ENCODE data around the gene C2orf92.

Gene C2orf92

DNA sequence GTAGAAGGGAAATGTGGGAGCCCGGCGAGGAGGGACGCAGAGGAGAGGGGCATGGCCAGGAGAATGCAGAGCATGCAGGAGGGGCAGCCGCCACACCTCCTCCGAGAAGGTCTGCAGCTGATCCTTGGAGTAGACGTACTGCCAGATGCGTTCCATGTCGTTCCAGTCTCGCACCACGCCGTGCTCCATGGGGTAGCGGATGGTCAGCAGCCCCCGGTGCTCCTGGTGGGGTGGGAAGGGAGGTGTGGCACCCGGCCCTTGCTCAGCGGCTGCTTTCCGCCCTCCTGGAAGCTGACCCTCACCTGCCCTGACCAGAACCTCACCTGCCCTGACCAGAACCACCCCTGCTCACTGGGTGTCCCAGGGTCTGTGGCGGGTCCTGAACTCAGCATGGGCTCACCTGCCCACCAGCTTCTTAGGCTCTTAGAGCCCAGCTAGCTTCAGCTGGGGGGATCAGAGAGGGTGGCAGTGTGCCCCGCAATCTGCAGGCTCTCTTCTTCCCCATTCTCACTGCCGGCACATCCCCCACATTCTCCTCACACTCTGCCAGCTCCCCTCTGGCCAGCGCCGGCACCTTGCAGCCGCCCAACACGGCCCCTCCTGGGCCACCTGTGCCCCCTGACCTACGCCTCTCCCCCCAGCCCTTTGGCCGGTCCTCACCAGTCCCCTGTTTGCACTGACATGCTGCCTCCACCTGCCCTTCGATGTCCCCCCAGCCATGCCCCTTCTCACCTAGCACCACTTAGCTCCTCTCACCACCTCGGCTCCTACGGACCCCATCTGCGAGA is 10.1 kb upstream of the C2orf92 start:
- POLR2A ChIA-PET: interaction anchor here (7.6 kb wide), 1 partner anchor 11 kb away, joined by 183 read pairs; the partner anchor contains the start of gene COX5B
- TF ChIP-seq ZBTB6 (tag by site-specific recombination; IDR thresholded peaks at IDR 0.05) (no peak), KLF16 (tag by site-specific recombination; IDR thresholded peaks at IDR 0.05) (no peak), ZNF670 (tag by site-specific recombination; IDR thresholded peaks at IDR 0.05; ENCODE audit: low read depth) (no peak)
- peaks cover 0 to 67% of the 10 kb centered on the region in 2 experiments; a peak in 2 of 3 replicates for H3K36me3 ChIP-seq (ENCODE audit: control insufficient read depth in 2 of 2, insufficient read depth in 1 of 2, low read length in 2 of 2)
- no peaks in the 10 kb centered on the region for H3K9me3 ChIP-seq (ENCODE audit: control insufficient read depth, insufficient read depth, low read depth, low read length)
- no peak overlapping the region for H3K4me3 ChIP-seq (ENCODE audit: low read depth, low read length)
- H3K4me1 ChIP-seq (ENCODE audit: control insufficient read depth, insufficient read depth, low read length): 0 out of 2 replicates have a peak, but pooled peaks cover 2% of the 10 kb centered on the region
- CTCF ChIA-PET: interaction anchor here (1.6 kb wide), 1 partner anchor 69 kb away, joined by 6 read pairs; no protein-coding TSS in a partner anchor
- H3K27ac ChIP-seq (ENCODE audit: extremely low read depth, low read depth, low read length): no peak overlapping the region

DNA sequence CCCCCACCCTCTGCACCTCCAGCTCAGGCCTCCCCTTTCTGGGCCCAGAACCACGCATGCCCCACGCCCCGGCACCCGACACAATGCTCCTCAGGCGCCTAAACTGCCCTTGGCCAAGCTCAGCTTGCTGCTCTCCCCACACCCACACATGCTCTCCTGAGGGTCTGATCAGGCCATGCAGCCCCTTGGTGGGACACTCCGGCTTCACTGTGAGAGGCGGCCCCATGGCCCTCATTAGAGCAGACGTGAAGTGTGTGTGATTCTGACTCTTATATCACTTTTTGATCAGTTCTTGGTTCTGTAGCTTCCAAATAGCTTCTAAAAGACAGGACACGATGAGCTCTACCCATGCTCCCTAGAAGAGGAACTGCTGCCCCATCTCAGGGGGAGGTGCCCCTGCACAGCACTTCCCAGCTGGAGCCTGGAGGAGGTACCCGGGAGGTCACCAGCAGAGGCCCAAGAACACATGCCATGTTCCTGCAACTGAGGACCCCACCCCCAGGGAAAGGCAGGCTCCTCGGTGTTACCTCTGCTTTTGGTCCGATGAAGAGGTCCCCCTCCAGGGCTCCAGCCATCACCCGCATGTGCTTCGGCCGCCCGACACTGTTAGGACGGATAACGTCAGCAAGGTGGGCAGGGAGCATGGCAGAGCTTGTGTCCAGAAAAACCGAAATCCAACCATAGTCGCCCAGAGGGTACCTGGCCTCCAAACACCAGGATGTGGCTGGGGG is 9.3 kb upstream of the C2orf92 start:
- ChIA-PET POLR2A (interaction anchor here (7.6 kb wide), 1 partner anchor 11 kb away, joined by 183 read pairs; the partner anchor contains the start of gene COX5B), CTCF (interaction anchor here (0.6 to 1.6 kb wide), 3 partner anchors 9 to 70 kb away, joined by 3 to 6 read pairs (median 4); no protein-coding TSS in a partner anchor)
- TF ChIP-seq ZNF521 (tag by site-specific recombination; IDR thresholded peaks at IDR 0.05): no peak
- no peak for TF ChIP-seq SP7 (tag by site-specific recombination; IDR thresholded peaks at IDR 0.05)
- no peak for TF ChIP-seq ZNF488 (tag by site-specific recombination; IDR thresholded peaks at IDR 0.05)
- TF ChIP-seq ZNF366 (tag by site-specific recombination; conservative IDR thresholded peaks at IDR 0.05): no peak
- TF ChIP-seq ZNF19 (tag by site-specific recombination; IDR thresholded peaks at IDR 0.05; ENCODE audit: low read depth): no peak
- TF ChIP-seq OSR2 (tag by site-specific recombination; IDR thresholded peaks at IDR 0.05): no peak
- no peak for TF ChIP-seq ZBTB11 (tag by site-specific recombination; conservative IDR thresholded peaks at IDR 0.05; ENCODE audit: low read depth)
- TF ChIP-seq ZNF138 (tag by site-specific recombination; IDR thresholded peaks at IDR 0.05; ENCODE audit: borderline replicate concordance): no peak
- TF ChIP-seq WT1 (tag by site-specific recombination; IDR thresholded peaks at IDR 0.05): no peak
- TF ChIP-seq ZBTB8A (tag by site-specific recombination; IDR thresholded peaks at IDR 0.05): no peak
- TF ChIP-seq, protein P1, sequence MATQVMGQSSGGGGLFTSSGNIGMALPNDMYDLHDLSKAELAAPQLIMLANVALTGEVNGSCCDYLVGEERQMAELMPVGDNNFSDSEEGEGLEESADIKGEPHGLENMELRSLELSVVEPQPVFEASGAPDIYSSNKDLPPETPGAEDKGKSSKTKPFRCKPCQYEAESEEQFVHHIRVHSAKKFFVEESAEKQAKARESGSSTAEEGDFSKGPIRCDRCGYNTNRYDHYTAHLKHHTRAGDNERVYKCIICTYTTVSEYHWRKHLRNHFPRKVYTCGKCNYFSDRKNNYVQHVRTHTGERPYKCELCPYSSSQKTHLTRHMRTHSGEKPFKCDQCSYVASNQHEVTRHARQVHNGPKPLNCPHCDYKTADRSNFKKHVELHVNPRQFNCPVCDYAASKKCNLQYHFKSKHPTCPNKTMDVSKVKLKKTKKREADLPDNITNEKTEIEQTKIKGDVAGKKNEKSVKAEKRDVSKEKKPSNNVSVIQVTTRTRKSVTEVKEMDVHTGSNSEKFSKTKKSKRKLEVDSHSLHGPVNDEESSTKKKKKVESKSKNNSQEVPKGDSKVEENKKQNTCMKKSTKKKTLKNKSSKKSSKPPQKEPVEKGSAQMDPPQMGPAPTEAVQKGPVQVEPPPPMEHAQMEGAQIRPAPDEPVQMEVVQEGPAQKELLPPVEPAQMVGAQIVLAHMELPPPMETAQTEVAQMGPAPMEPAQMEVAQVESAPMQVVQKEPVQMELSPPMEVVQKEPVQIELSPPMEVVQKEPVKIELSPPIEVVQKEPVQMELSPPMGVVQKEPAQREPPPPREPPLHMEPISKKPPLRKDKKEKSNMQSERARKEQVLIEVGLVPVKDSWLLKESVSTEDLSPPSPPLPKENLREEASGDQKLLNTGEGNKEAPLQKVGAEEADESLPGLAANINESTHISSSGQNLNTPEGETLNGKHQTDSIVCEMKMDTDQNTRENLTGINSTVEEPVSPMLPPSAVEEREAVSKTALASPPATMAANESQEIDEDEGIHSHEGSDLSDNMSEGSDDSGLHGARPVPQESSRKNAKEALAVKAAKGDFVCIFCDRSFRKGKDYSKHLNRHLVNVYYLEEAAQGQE (tag by site-specific recombination; IDR thresholded peaks at IDR 0.05): no peak
- Histone ChIP-seq H3K27ac (ENCODE audit: extremely low read depth, low read depth, low read length) (no peak overlapping the region), H3K4me1 (ENCODE audit: control insufficient read depth, insufficient read depth, low read length) (0 out of 2 replicates have a peak, but pooled peaks cover 2% of the 10 kb centered on the region), H3K4me3 (ENCODE audit: low read depth, low read length) (no peak overlapping the region), H3K9me3 (ENCODE audit: control insufficient read depth, insufficient read depth, low read depth, low read length) (no peaks in the 10 kb centered on the region), H3K36me3 (ENCODE audit: control insufficient read depth in 2 of 2, insufficient read depth in 1 of 2, low read length in 2 of 2) (peaks cover 0 to 59% of the 10 kb centered on the region in 2 experiments; a peak in 2 of 3 replicates)
